Skeletal muscle cell (primary cell): ENCODE measurements around the gene SETD1A.

Experiments used
- DNase-seq: peaks from one replicate; pipeline ENCODE4 v3.0.0-alpha.2; 2010; ENCODE audit warnings: low read depth
- H3K4me3 ChIP-seq: 2 replicates; pipeline ENCODE4 v1.5.1; 2011; ENCODE audit warnings: low read depth, mild to moderate bottlenecking, control low read depth, low read length, moderate library complexity

Gene SETD1A

GRCh38 chr16:30957456-30958174, at the start of gene SETD1A:
Gene SETD1A, plus strand, starts transcription at chr16:30957754. Its CDS starts 978 bp downstream, at chr16:30958732.
- DNase-seq, result peak; percentile 87

GRCh38 chr16:30910427-30911029, 47.0 kb upstream of the SETD1A start:
- DNase-seq, result no peak
- H3K4me3 ChIP-seq, result no peak overlapping the region

More at GRCh38 chr16:30957456-30958174, at the start of gene SETD1A:
- H3K4me3 ChIP-seq, result peak within 1 kb of the TSS; percentile 87

GRCh38 chr16:30912794-30913412, 44.7 kb upstream of the SETD1A start:
- H3K4me3 ChIP-seq, result no peak overlapping the region
- DNase-seq, result no peak

- no peak for DNase-seq
- no peak overlapping the region for H3K4me3 ChIP-seq
Observed at GRCh38 chr16:30914830-30915229, 42.7 kb upstream of the SETD1A start.

- no peak for DNase-seq
Observed at GRCh38 chr16:30918614-30919013, 38.9 kb upstream of the SETD1A start.

GRCh38 chr16:30920891-30921290, 36.7 kb upstream of the SETD1A start:
- no peak for DNase-seq
- H3K4me3 ChIP-seq, result no peak overlapping the region

More at GRCh38 chr16:30918614-30919013, 38.9 kb upstream of the SETD1A start:
- no peak overlapping the region for H3K4me3 ChIP-seq

- no peak for DNase-seq
- peak overlapping the region; percentile 64 for H3K4me3 ChIP-seq
Observed at GRCh38 chr16:30921459-30921747, 36.2 kb upstream of the SETD1A start.

GRCh38 chr16:30921748-30922419, 35.7 kb upstream of the SETD1A start:
- peak; percentile 69 for DNase-seq
- peak overlapping the region; percentile 64 for H3K4me3 ChIP-seq

GRCh38 chr16:30922420-30922959, 35.1 kb upstream of the SETD1A start:
- H3K4me3 ChIP-seq, result peak overlapping the region; percentile 64
- peak; percentile 99 for DNase-seq

- peak; percentile 99 for DNase-seq
- peak overlapping the region; percentile 62 for H3K4me3 ChIP-seq
Observed at GRCh38 chr16:30922960-30923535, 34.5 kb upstream of the SETD1A start.

GRCh38 chr16:30923554-30924075, 33.9 kb upstream of the SETD1A start, which contains the start of gene FBXL19:
Gene FBXL19, plus strand, starts transcription at chr16:30923572. Its CDS starts 2,183 bp downstream, at chr16:30925755.
- DNase-seq, result no peak
- peak within 1 kb of the TSS; percentile 64 for H3K4me3 ChIP-seq

GRCh38 chr16:30924076-30924912, 33.3 kb upstream of the SETD1A start:
- no peak for DNase-seq

GRCh38 chr16:30924913-30925631, 32.5 kb upstream of the SETD1A start:
- no peak for DNase-seq
- peak overlapping the region; percentile 62 for H3K4me3 ChIP-seq

More at GRCh38 chr16:30924076-30924912, 33.3 kb upstream of the SETD1A start:
- peak overlapping the region; percentile 62 for H3K4me3 ChIP-seq

GRCh38 chr16:30925632-30925987, 31.9 kb upstream of the SETD1A start:
- DNase-seq, result no peak
- H3K4me3 ChIP-seq, result peak overlapping the region; percentile 62

- no peak for DNase-seq
- H3K4me3 ChIP-seq, result no peak overlapping the region
Observed at GRCh38 chr16:30925995-30926811, 31.4 kb upstream of the SETD1A start.

- H3K4me3 ChIP-seq, result no peak overlapping the region
- no peak for DNase-seq
Observed at GRCh38 chr16:30926937-30927788, 30.4 kb upstream of the SETD1A start.
